ENCODE measurements around the gene CDC42. TPM values are rescaled to one million over a fixed set of nuclear protein-coding genes. Genes with fewer than 3 reads are reported as not detected.
"Not testable (repeated sequence)": the region's sequence is repeated elsewhere in the genome, so short reads cannot be mapped to it uniquely, and the experiment has no call there.

CDC42 gene
- total RNA-seq: 100 to 1,000 TPM; 264 to 345 TPM

- H3K4me3 ChIP-seq: peak within 1 kb of the TSS; percentile 81
- no peak for TF ChIP-seq CTCF (IDR thresholded peaks at IDR 0.05)
- H3K9me3 ChIP-seq: no peaks in the 10 kb centered on the region
- intact Hi-C loops (cut with DNase I): no loop called here
- H3K27ac ChIP-seq: peak within 1 kb of the TSS; percentile 97
- peak; percentile 97 for DNase-seq
- H3K36me3 ChIP-seq: no peaks in the 10 kb centered on the region
- no peaks in the 10 kb centered on the region for H3K27me3 ChIP-seq
- peak within 1 kb of the TSS; percentile 94 to 99 for H3K9ac ChIP-seq (ENCODE audit: low read depth in 2 of 2, low read length in 2 of 2)
- peaks cover 10% of the 10 kb centered on the region for H3K4me1 ChIP-seq
Measured at GRCh38 chr1:22052115-22053016, at the start of gene CDC42. CDC42 (plus strand) TSS chr1:22052709; CDS start chr1:22078479, 25,770 bp downstream.

GRCh38 chr1:22002875-22003274 lies 49.6 kb upstream of the CDC42 start:
- intact Hi-C loops (cut with DNase I); H3K27me3 ChIP-seq; H3K4me3 ChIP-seq; H3K27ac ChIP-seq; H3K36me3 ChIP-seq; H3K4me1 ChIP-seq; H3K9ac ChIP-seq (ENCODE audit: low read depth in 2 of 2, low read length in 2 of 2); H3K9me3 ChIP-seq; DNase-seq: not testable (repeated sequence)

GRCh38 chr1:22003959-22004358 lies 48.5 kb upstream of the CDC42 start:
- H3K4me3 ChIP-seq; H3K9ac ChIP-seq (ENCODE audit: low read depth in 2 of 2, low read length in 2 of 2); H3K36me3 ChIP-seq; intact Hi-C loops (cut with DNase I); H3K27me3 ChIP-seq; H3K4me1 ChIP-seq; H3K9me3 ChIP-seq; H3K27ac ChIP-seq; DNase-seq: not testable (repeated sequence)

GRCh38 chr1:22005261-22006149 lies 47.0 kb upstream of the CDC42 start:
- peak; percentile 73 for DNase-seq
- H3K27ac ChIP-seq: not testable (repeated sequence)
- TF ChIP-seq CTCF (IDR thresholded peaks at IDR 0.05): peak; percentile 39

GRCh38 chr1:22006736-22007135 lies 45.8 kb upstream of the CDC42 start:
- H3K9me3 ChIP-seq; H3K4me3 ChIP-seq; H3K9ac ChIP-seq (ENCODE audit: low read depth in 2 of 2, low read length in 2 of 2); H3K4me1 ChIP-seq; H3K36me3 ChIP-seq; intact Hi-C loops (cut with DNase I); DNase-seq; H3K27me3 ChIP-seq; H3K27ac ChIP-seq: not testable (repeated sequence)

More at GRCh38 chr1:22005261-22006149, 47.0 kb upstream of the CDC42 start:
- H3K9me3 ChIP-seq; H3K4me3 ChIP-seq; H3K9ac ChIP-seq (ENCODE audit: low read depth in 2 of 2, low read length in 2 of 2); H3K27me3 ChIP-seq; H3K4me1 ChIP-seq; H3K36me3 ChIP-seq; intact Hi-C loops (cut with DNase I): not testable (repeated sequence)

GRCh38 chr1:22007262-22007661 lies 45.2 kb upstream of the CDC42 start:
- H3K9me3 ChIP-seq; intact Hi-C loops (cut with DNase I); H3K36me3 ChIP-seq; H3K4me1 ChIP-seq; DNase-seq; H3K9ac ChIP-seq (ENCODE audit: low read depth in 2 of 2, low read length in 2 of 2); H3K27ac ChIP-seq; H3K4me3 ChIP-seq; H3K27me3 ChIP-seq: not testable (repeated sequence)

- H3K9ac ChIP-seq (ENCODE audit: low read depth in 2 of 2, low read length in 2 of 2); H3K4me1 ChIP-seq; intact Hi-C loops (cut with DNase I); H3K36me3 ChIP-seq; H3K4me3 ChIP-seq; H3K27ac ChIP-seq; H3K9me3 ChIP-seq; DNase-seq; H3K27me3 ChIP-seq: not testable (repeated sequence)
Measured at GRCh38 chr1:22009566-22009965, 42.9 kb upstream of the CDC42 start.

- DNase-seq; H3K4me3 ChIP-seq; H3K36me3 ChIP-seq; H3K27ac ChIP-seq; intact Hi-C loops (cut with DNase I); H3K9me3 ChIP-seq; H3K4me1 ChIP-seq; H3K9ac ChIP-seq (ENCODE audit: low read depth in 2 of 2, low read length in 2 of 2); H3K27me3 ChIP-seq: not testable (repeated sequence)
Measured at GRCh38 chr1:22012752-22013151, 39.8 kb upstream of the CDC42 start.

- H3K4me3 ChIP-seq; H3K36me3 ChIP-seq; intact Hi-C loops (cut with DNase I); H3K9me3 ChIP-seq; H3K4me1 ChIP-seq; H3K9ac ChIP-seq (ENCODE audit: low read depth in 2 of 2, low read length in 2 of 2); DNase-seq; H3K27ac ChIP-seq; H3K27me3 ChIP-seq: not testable (repeated sequence)
Measured at GRCh38 chr1:22014575-22015206, 37.8 kb upstream of the CDC42 start.

All from colonic mucosa (tissue), 4 donors.